Endodermal cell (in vitro differentiated cells): ENCODE data around the gene ACOT9. TPM values are rescaled to one million over a fixed set of nuclear protein-coding genes. Genes with fewer than 3 reads are reported as not detected.
A peak's percentile ranks its signal among the peaks of the same experiment; 100 is the strongest.

Experiments
- DNase-seq: peaks from one replicate; pipeline ENCODE4 v3.0.0-alpha.2; 2017
- H3K27ac ChIP-seq: 2 replicates; pipeline ENCODE4 v1.5.1; 2013; ENCODE audit warnings: mild to moderate bottlenecking, low read depth, low read length, moderate library complexity
- H3K27me3 ChIP-seq: 2 replicates; pipeline ENCODE4 v1.6.1; 2013; ENCODE audit warnings: mild to moderate bottlenecking, low read length, moderate library complexity; ENCODE audit not compliant: insufficient read depth, control insufficient read depth, poor library complexity, severe bottlenecking
- H3K36me3 ChIP-seq: 2 replicates; pipeline ENCODE4 v1.7.0; 2013; ENCODE audit warnings: mild to moderate bottlenecking, low read length, moderate library complexity; ENCODE audit not compliant: control insufficient read depth, insufficient read depth
- H3K4me1 ChIP-seq: one replicate; pipeline ENCODE4 v1.7.0; 2013; ENCODE audit warnings: low read length; ENCODE audit not compliant: control insufficient read depth, insufficient read depth
- H3K4me3 ChIP-seq: 2 replicates; pipeline ENCODE4 v1.5.1; 2013; ENCODE audit warnings: mild to moderate bottlenecking, low read length, moderate library complexity
- H3K9ac ChIP-seq: 2 replicates; pipeline ENCODE4 v1.6.1; 2013; ENCODE audit warnings: mild to moderate bottlenecking, low read length, moderate library complexity; ENCODE audit not compliant: poor library complexity, severe bottlenecking; ENCODE audit errors: extremely low read depth
- H3K9me3 ChIP-seq: 2 replicates; pipeline ENCODE4 v1.6.1; 2013; ENCODE audit warnings: mild to moderate bottlenecking, low read length, moderate library complexity; ENCODE audit not compliant: control insufficient read depth
- H3K27ac Mint-ChIP-seq: 2 replicates; pipeline ENCODE4 v1.8.0; 2020; ENCODE audit warnings: mixed read lengths
- H3K27me3 Mint-ChIP-seq: 2 replicates; pipeline ENCODE4 v1.8.0; 2021; ENCODE audit warnings: mild to moderate bottlenecking, mixed read lengths; ENCODE audit not compliant: insufficient read depth
- H3K36me3 Mint-ChIP-seq: 2 replicates; pipeline ENCODE4 v1.8.0; 2020; ENCODE audit warnings: low read depth, mixed read lengths
- H3K4me1 Mint-ChIP-seq: 2 replicates; pipeline ENCODE4 v1.8.0; 2020; ENCODE audit warnings: mixed read lengths
- H3K4me3 Mint-ChIP-seq: 2 replicates; pipeline ENCODE4 v1.8.0; 2020; ENCODE audit warnings: mild to moderate bottlenecking, moderate library complexity, mixed read lengths
- H3K9me3 Mint-ChIP-seq: 2 replicates; pipeline ENCODE4 v1.8.0; 2020; ENCODE audit warnings: mild to moderate bottlenecking, mixed read lengths
- WGBS, 2 experiments: methylation state at CpG; one replicate each; pipeline versions ENCODE4 v1.1.5 to v1.1.7; 2013; ENCODE audit warnings: missing lambda C conversion rate in 2 of 2, mixed read lengths in 1 of 2; ENCODE audit not compliant: insufficient coverage in 1 of 2, insufficient read length in 1 of 2; 5-methylcytosine and 5-hydroxymethylcytosine counted together
- total RNA-seq, 2 donors: library from RNA; stranded (reverse); fragmentation: NEBNext Ultra II Directional in 1 of 2; extraction: Animal tissue kit (Norgen Biotek cat#: 25700) in 1 of 2; gene quantifications; 2 replicates in 1 of 2; 3 replicates in 1 of 2; pipeline ENCODE4 v1.2.1, GENCODE V29; 2021
- TF ChIP-seq, protein P1 (sequence below): fragments of 200-600 bp; sonication (generic); conservative IDR thresholded peaks from 2 replicates; pipeline ENCODE4 v1.5.0; 2021; ENCODE audit warnings: antibody characterized with exemption, mild to moderate bottlenecking

The ACOT9 gene
- total RNA-seq, 2 donors from 2014 or later, result 34.6 to 58.4 TPM

DNA sequence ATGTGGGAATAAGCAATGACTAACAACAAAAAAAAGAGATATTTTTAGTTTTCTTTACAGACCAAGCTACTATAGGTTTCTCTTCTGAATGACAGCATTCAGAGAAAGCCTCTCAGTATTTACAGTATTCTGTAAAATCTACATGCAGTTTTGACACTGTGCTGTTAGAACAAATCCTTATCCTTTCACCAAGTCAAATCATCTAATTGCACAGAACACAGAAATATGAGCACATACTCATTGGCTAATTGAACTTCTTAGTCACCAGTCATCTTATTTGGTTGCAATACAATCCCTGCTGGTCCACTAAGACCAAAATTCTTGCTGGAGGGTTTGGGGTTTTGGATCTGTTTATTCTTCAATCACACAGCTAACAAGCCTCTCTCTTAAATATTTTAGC lies 5.7 kb downstream of the ACOT9 start:
- Mint-ChIP-seq H3K4me1 (peaks cover 14% of the 10 kb centered on the region), H3K4me3 (no peak overlapping the region), H3K27me3 (no peaks in the 10 kb centered on the region), H3K9me3 (no peaks in the 10 kb centered on the region), H3K36me3 (peaks cover 16% of the 10 kb centered on the region), H3K27ac (no peak overlapping the region)
- no peak overlapping the region for H3K9ac ChIP-seq
- H3K4me3 ChIP-seq, result no peak overlapping the region
- no peak for DNase-seq
- no peaks in the 10 kb centered on the region for H3K27me3 ChIP-seq
- H3K27ac ChIP-seq, result no peak overlapping the region
- peaks cover 9% of the 10 kb centered on the region for H3K36me3 ChIP-seq
- no peaks in the 10 kb centered on the region for H3K9me3 ChIP-seq
- no peaks in the 10 kb centered on the region for H3K4me1 ChIP-seq
- TF ChIP-seq, protein P1, sequence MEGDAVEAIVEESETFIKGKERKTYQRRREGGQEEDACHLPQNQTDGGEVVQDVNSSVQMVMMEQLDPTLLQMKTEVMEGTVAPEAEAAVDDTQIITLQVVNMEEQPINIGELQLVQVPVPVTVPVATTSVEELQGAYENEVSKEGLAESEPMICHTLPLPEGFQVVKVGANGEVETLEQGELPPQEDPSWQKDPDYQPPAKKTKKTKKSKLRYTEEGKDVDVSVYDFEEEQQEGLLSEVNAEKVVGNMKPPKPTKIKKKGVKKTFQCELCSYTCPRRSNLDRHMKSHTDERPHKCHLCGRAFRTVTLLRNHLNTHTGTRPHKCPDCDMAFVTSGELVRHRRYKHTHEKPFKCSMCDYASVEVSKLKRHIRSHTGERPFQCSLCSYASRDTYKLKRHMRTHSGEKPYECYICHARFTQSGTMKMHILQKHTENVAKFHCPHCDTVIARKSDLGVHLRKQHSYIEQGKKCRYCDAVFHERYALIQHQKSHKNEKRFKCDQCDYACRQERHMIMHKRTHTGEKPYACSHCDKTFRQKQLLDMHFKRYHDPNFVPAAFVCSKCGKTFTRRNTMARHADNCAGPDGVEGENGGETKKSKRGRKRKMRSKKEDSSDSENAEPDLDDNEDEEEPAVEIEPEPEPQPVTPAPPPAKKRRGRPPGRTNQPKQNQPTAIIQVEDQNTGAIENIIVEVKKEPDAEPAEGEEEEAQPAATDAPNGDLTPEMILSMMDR, result no peak

DNA sequence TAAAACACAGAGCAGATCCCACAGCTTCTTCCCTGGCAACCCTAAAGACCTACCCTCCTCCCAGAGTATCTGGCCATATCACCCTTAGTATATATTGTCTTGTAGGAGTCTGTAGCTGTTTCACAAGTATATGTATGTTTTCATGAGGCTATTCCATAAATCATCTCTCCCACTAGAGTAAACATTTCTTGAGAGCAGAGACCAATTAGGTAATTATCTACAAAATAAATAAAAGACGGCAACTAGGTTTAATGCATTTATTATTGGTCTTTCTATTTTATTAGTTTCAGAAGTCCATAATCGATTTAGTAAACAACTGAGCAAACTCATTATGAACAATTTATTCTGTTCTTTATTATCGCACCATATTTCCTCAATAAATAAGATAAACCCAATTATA lies 7.0 kb downstream of the ACOT9 start:
- Histone ChIP-seq H3K4me3 (no peak overlapping the region), H3K36me3 (peaks cover 9% of the 10 kb centered on the region), H3K9ac (no peak overlapping the region), H3K4me1 (no peaks in the 10 kb centered on the region), H3K9me3 (no peaks in the 10 kb centered on the region), H3K27ac (no peak overlapping the region), H3K27me3 (no peaks in the 10 kb centered on the region)
- DNase-seq, result no peak
- Mint-ChIP-seq H3K4me1 (peaks cover 6% of the 10 kb centered on the region), H3K27me3 (no peaks in the 10 kb centered on the region), H3K36me3 (peaks cover 21% of the 10 kb centered on the region), H3K9me3 (no peaks in the 10 kb centered on the region), H3K27ac (peak overlapping the region; percentile 60), H3K4me3 (no peak overlapping the region)
- TF ChIP-seq, protein P1, result no peak
- WGBS, 2 experiments, result 67% methylated on average over 3 of the region's 3 CpGs; no CpG with 5 or more reads in 1 of the 2 experiments

DNA sequence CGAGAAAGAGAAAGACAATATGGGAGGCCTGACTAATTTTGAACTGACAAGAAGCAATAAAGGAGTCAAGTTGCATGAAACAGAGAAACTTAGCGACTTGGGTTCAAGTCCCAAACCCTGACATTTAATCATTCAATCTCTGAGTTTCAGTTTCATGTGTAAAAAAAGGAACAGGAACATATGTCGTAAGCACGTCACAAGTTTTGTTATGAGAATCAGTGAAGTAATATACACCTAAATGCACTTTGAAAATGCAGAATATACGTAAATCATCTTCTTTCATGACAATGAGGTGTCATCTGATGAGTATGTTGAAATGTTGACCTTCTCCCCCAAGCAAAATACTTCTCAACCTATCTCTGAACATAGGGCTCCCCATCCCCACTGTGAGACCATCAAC lies 10.4 kb downstream of the ACOT9 start:
- no peak overlapping the region for H3K9ac ChIP-seq
- TF ChIP-seq, protein P1, result no peak
- H3K4me1 ChIP-seq, result no peaks in the 10 kb centered on the region
- Mint-ChIP-seq H3K4me1 (no peaks in the 10 kb centered on the region), H3K36me3 (peaks cover 46% of the 10 kb centered on the region), H3K27ac (no peak overlapping the region), H3K9me3 (no peaks in the 10 kb centered on the region), H3K27me3 (no peaks in the 10 kb centered on the region), H3K4me3 (no peak overlapping the region)
- H3K9me3 ChIP-seq, result no peaks in the 10 kb centered on the region
- H3K27me3 ChIP-seq, result no peaks in the 10 kb centered on the region
- H3K36me3 ChIP-seq, result peaks cover 9% of the 10 kb centered on the region
- H3K27ac ChIP-seq, result no peak overlapping the region
- WGBS, 2 experiments, result 69% methylated on average over 4 of the region's 5 CpGs; no CpG with 5 or more reads in 1 of the 2 experiments
- no peak for DNase-seq
- no peak overlapping the region for H3K4me3 ChIP-seq
